HG03135 (cell line): ENCODE data around the gene BTK.
"Not testable (repeated sequence)": the region's sequence is repeated elsewhere in the genome, so short reads cannot be mapped to it uniquely, and the experiment has no call there.

Experiments
- ATAC-seq: cut with Tn5 transposase; IDR thresholded peaks from one replicate; pipeline ENCODE4 v1.9.1; 2021; ENCODE audit warnings: mild to moderate bottlenecking, moderate library complexity; ENCODE audit not compliant: unreplicated experiment

BTK gene

GRCh38 chrX:101347859-101348451 lies 38.0 kb downstream of the BTK start:
- peak; percentile 14 for ATAC-seq

- ATAC-seq: no peak
Measured at GRCh38 chrX:101337776-101338271, 48.2 kb downstream of the BTK start.

- not testable (repeated sequence) for ATAC-seq
Measured at GRCh38 chrX:101334310-101334709, 51.7 kb downstream of the BTK start.

DNA sequence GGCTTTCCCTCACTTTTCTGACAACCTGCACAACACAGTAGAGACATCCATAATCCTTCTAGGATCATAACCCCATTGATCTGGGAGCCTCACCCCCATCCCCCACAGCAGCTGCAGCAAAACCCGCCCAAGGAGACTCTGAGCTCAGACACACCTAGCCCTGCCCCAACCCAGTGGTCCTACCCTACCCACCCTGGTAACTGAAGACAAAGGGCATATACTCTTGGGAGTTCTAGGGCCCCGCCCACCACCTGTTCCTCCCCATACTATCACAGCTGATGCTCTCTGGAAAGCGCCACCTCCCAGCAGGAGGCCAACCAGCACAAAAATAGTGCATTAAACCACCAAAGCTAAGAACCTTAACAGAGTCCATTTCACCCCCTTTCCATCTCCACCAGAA lies 59.4 kb downstream of the BTK start:
- not testable (repeated sequence) for ATAC-seq

- ATAC-seq: no peak
Measured at GRCh38 chrX:101303790-101304189, 82.2 kb downstream of the BTK start.
